ENCODE data around the gene LECT2.

LECT2 gene

DNA sequence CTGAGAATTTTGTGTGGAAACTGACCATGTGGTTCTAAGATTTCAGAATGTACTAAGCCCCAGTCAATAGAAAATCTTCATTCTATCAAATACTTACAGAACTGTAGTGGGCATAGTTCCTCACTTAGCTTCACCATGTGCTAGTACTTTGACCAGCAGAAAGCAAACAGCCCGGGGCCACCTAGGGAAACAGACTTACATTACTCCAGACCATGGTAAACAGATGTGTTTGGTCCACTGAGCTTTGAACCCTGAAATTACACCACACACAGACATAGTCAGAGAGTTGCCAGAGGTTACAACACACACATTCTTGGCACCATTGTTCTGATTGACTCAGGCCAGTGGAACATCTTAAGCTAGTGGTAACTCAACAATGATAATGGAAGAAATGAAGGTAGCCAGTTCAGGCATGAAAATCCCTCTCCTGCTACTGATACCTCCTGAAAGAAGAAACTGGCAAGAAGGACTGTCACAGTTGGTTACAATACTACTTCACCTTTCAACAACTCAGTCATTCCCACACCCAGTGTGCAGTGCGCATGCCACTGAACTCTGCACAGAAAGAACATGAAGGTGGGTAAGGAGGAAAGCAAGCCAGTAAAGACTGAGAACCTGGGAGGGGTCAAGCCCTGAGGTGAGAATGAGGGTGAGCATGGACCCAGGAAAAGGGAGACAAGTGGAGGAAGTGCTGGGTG, 18.7 kb upstream of the LECT2 start:
- no peak overlapping the region for H3K4me3 ChIP-seq
- H3K27ac ChIP-seq: no peak overlapping the region
- no peak for TF ChIP-seq CTCF (IDR thresholded peaks at IDR 0.05)
- no peak for DNase-seq (ENCODE audit: low spot score)

DNA sequence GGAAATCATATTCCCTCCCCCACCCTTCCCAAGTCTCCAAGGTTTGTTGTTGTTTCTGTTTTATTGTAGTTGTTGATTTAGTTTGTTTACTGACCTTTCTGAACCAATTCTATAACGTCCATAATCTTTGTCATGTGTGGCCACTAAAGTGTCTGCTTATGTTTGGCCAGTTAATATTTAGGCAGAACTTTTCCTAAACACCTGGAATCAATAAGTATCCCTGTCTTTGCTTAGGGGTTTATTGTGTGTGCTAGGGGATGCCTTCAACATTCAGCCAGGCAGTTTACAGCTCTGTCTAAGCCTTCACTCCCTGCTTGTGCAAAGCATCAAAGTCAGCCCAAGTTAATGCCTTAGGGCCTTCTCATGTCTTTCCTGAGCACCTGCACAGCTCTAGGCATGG, 16.9 kb upstream of the LECT2 start:
- TF ChIP-seq CTCF (IDR thresholded peaks at IDR 0.05): no peak
- no peak overlapping the region for H3K27ac ChIP-seq

GRCh38 chr5:135966790-135967189, 12.0 kb upstream of the LECT2 start:
- no peak for TF ChIP-seq CTCF (IDR thresholded peaks at IDR 0.05)
- no peak overlapping the region for H3K27ac ChIP-seq
- H3K4me3 ChIP-seq: no peak overlapping the region
- DNase-seq (ENCODE audit: low spot score): no peak

More for the DNA sequence above, 16.9 kb upstream of the LECT2 start:
- H3K4me3 ChIP-seq: no peak overlapping the region
- DNase-seq (ENCODE audit: low spot score): no peak

DNA sequence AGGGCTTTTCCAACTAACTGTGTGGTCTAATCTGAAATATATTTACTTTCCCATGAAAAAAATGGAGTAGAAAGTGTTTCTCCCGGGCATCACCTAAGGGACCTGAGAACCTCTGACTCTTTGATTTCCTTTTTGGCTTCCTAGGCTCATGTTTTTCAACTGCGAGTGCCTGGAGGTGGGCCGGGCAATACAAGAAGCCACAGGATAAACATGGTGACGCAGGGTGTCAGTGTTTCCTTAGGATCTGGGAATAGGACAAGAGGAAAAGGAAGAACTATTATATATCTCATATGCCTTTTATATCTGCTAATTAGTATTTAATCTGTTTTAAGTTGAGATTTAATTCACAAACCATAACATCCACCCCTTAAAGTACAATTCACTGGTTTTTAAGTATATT, 11.4 kb upstream of the LECT2 start:
- H3K27ac ChIP-seq: no peak overlapping the region
- no peak for DNase-seq (ENCODE audit: low spot score)
- TF ChIP-seq CTCF (IDR thresholded peaks at IDR 0.05): no peak
- no peak overlapping the region for H3K4me3 ChIP-seq

DNA sequence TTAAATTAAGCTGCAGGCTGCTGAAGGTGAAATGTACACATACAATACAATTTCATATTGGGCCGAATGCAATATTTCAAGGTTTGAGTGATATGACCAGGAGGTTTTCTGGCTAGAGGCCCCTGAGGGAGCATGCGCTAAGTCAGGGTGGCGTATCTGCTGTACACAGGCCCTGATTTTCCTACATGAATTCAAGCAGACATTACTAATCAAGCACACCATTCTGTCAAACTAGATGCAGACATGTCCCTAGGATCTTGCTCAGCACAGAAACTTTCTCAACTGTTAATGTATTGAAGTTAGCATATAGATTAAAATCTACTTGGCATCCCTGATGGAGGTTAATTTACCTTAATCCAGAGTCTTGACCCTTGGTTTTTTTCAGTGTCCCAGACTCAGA, 10.7 kb upstream of the LECT2 start:
- no peak for TF ChIP-seq CTCF (IDR thresholded peaks at IDR 0.05)
- DNase-seq (ENCODE audit: low spot score): no peak
- no peak overlapping the region for H3K27ac ChIP-seq
- no peak overlapping the region for H3K4me3 ChIP-seq

GRCh38 chr5:135964670-135965320, 10.0 kb upstream of the LECT2 start:
- TF ChIP-seq CTCF (IDR thresholded peaks at IDR 0.05): no peak
- DNase-seq (ENCODE audit: low spot score): no peak
- H3K27ac ChIP-seq: no peak overlapping the region
- no peak overlapping the region for H3K4me3 ChIP-seq

GRCh38 chr5:135955525-135955924, 742 bp upstream of the LECT2 start:
- no peak for DNase-seq (ENCODE audit: low spot score)
- TF ChIP-seq CTCF (IDR thresholded peaks at IDR 0.05): no peak
- Histone ChIP-seq H3K27ac (no peak overlapping the region), H3K4me3 (no peak overlapping the region)

Data from coronary artery (tissue), 2 donors.